Spinal cord (tissue), 10 donors: ENCODE data around the gene TMEM161B. TPM values are rescaled to one million over a fixed set of nuclear protein-coding genes. Genes with fewer than 3 reads are reported as not detected.
A peak's percentile ranks its signal among the peaks of the same experiment; 100 is the strongest.
"Not testable (repeated sequence)": the region's sequence is repeated elsewhere in the genome, so short reads cannot be mapped to it uniquely, and the experiment has no call there.

Experiments used
- DNase-seq, 6 donors: peaks; one replicate each; pipeline versions ENCODE4 v3.0.0 to v3.0.0-alpha.2; 2013 to 2015; ENCODE audit warnings: low spot score in 6 of 6, low read depth in 4 of 6
- H3K27ac ChIP-seq: one replicate; pipeline ENCODE4 v1.5.1; 2013; ENCODE audit warnings: low read depth, low read length, control low read depth
- H3K27me3 ChIP-seq: one replicate; pipeline ENCODE4 v1.6.1; 2013; ENCODE audit warnings: low read length; ENCODE audit not compliant: control insufficient read depth, insufficient read depth
- H3K36me3 ChIP-seq: one replicate; pipeline ENCODE4 v1.6.1; 2013; ENCODE audit warnings: low read length; ENCODE audit not compliant: control insufficient read depth, insufficient read depth
- H3K4me1 ChIP-seq: one replicate; pipeline ENCODE4 v1.6.1; 2013; ENCODE audit warnings: low read length; ENCODE audit not compliant: control insufficient read depth, insufficient read depth
- H3K4me3 ChIP-seq: one replicate; pipeline ENCODE4 v1.5.1; 2013; ENCODE audit warnings: low read depth, low read length, control low read depth
- H3K9me3 ChIP-seq: one replicate; pipeline ENCODE4 v1.6.1; 2013; ENCODE audit warnings: low read length; ENCODE audit not compliant: control insufficient read depth, insufficient read depth
- WGBS: methylation state at CpG from one replicate; pipeline ENCODE4 v1.1.5; 2013; ENCODE audit warnings: missing lambda C conversion rate; ENCODE audit not compliant: insufficient coverage; 5-methylcytosine and 5-hydroxymethylcytosine counted together
- polyA plus RNA-seq, 2 donors: library from polyadenylated mRNA; unstranded; fragments of 120-200 nt; gene quantifications; one replicate each; pipeline ENCODE4 v1.2.1, GENCODE V29; 2013; ENCODE audit not compliant: insufficient read length in 2 of 2
- total RNA-seq, 2 donors: library from RNA; depleted of rRNA in 1 of 2; stranded (reverse); fragments of 120-200 nt in 1 of 2; fragments of >200 nt in 1 of 2; gene quantifications; one replicate each; pipeline versions ENCODE4 v1.2.3 to v1.2.4, GENCODE V29; 2013 to 2014
- donor health status: healthy.

Gene TMEM161B
- total and polyA plus RNA-seq, 4 donors = 19.0 to 38.4 (median 21.1) TPM

DNA sequence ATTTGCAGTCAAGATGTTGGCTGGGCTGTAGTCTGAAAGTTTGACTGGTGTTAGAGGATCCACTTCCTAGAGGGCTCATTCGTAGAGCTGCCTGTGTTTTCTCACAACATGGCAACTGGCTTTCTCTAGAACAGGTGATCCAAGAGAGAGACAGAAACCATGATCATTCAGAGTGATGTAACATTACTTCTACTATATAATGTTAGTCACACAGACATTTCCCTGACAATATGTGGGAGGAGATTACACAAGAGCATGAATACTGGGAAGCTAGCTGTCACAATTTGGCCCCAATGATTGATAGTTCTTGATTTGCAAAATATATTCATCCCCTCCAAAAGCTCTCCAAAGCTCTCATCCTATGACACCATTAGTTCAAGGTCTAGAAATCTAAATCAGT is 10.9 kb upstream of the TMEM161B start:
- no peaks in the 10 kb centered on the region for H3K36me3 ChIP-seq
- H3K27ac ChIP-seq = no peak overlapping the region
- peaks cover 2% of the 10 kb centered on the region for H3K9me3 ChIP-seq
- H3K4me3 ChIP-seq = no peak overlapping the region
- H3K4me1 ChIP-seq = no peaks in the 10 kb centered on the region
- WGBS = no CpG with 5 or more reads among the region's 1 CpG
- no peak for DNase-seq
- H3K27me3 ChIP-seq = no peaks in the 10 kb centered on the region

DNA sequence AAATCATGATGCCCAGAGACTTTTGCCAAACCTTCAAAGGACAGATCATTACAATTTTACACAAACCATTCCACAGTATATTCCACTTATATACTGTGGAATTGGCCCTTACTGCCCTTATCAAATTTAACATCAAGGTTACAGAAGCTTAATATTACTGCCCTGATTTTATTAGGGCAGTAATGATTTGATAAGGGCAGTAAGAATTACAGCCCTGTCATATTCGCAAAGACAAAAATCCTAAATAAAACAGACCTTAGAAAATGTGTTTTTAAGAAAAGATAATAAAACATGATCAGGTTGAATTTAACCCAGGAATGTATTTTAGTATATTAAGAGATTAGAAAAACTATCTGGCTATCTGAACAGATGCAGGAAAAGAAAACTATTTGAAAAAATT is 7.7 kb upstream of the TMEM161B start:
- peaks cover 3% of the 10 kb centered on the region for H3K36me3 ChIP-seq
- no peak overlapping the region for H3K27ac ChIP-seq
- WGBS = no CpG with 5 or more reads among the region's 1 CpG
- DNase-seq = no peak
- no peaks in the 10 kb centered on the region for H3K27me3 ChIP-seq
- H3K4me1 ChIP-seq = no peaks in the 10 kb centered on the region
- H3K4me3 ChIP-seq = no peak overlapping the region
- peaks cover 2% of the 10 kb centered on the region for H3K9me3 ChIP-seq

DNA sequence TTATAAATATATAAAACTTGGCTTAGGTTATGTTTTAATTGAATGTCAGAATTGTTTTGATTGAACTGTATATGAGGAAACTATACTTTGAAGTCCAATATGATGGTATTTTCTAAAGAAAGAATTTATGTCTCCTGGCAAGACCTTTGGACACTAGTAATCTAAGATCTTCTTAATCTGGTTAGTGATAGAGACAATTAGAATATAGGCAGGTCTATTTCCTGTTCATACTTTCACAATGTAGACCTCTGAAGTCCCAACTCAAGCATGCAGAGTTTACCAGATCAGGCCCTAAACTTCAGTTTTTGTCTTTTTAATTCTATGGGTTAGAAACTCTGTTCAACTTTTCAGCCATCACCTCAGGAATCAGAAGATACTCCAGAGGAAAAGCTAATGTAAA is 6.9 kb upstream of the TMEM161B start:
- Histone ChIP-seq H3K27me3 (no peaks in the 10 kb centered on the region), H3K4me1 (no peaks in the 10 kb centered on the region), H3K27ac (no peak overlapping the region), H3K4me3 (no peak overlapping the region), H3K9me3 (peaks cover 2% of the 10 kb centered on the region), H3K36me3 (peaks cover 3% of the 10 kb centered on the region)
- DNase-seq = no peak

DNA sequence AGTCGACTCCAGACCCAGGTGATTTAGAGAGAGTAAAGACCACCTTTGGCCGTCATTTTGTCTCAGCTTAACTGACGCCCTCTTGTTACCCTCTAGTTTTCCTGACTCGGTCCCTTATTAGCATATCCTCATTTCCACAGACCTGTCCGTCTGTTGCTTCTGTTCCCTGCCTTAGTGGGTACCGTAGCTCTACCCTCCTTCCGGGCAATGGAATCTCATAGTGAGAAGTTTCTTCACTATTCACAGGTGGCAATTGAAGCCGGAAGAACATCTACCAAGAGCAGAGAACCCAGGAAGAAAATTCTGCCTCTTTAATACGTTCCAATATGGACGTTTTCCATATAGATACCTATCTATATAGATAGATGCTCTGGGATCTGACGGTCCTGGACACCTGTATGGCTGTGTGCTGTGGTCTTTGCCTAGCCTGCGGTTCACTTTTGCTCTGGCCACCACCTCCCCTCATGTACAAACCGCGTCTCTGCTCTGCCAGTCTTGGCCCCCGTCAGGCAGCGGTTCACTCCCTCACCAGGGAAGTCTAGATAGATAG is 652 bp upstream of the TMEM161B start:
- Histone ChIP-seq H3K4me1 (no peaks in the 10 kb centered on the region), H3K27me3 (no peaks in the 10 kb centered on the region), H3K4me3 (peak overlapping the region; percentile 92), H3K27ac (no peak overlapping the region), H3K9me3 (peaks cover 5% of the 10 kb centered on the region), H3K36me3 (peaks cover 3% of the 10 kb centered on the region)
- DNase-seq = peak; percentile 12 to 78 (median 34)
- WGBS = 0% methylated on average over 3 of the region's 16 CpGs

DNA sequence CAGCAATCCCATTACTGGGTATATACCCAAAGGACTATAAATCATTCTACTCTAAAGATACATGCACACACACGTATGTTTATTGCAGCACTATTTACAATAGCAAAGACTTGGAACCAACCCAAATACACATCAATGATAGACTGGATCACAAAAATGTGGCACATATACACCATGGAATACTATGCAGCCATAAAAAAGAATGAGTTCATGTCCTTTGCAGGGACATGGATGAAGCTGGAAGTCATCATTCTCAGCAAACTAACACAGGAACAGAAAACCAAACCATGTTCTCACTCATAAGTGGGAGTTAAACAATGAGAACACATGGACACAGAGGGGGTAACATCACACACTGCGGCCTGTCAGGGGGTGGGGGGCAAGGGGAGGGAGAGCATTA is 4.1 kb downstream of the TMEM161B start:
- H3K4me1 ChIP-seq, DNase-seq, H3K27me3 ChIP-seq, H3K36me3 ChIP-seq, H3K4me3 ChIP-seq, H3K27ac ChIP-seq, H3K9me3 ChIP-seq: not testable (repeated sequence)
- 100% methylated on average over 1 of the region's 2 CpGs for WGBS

DNA sequence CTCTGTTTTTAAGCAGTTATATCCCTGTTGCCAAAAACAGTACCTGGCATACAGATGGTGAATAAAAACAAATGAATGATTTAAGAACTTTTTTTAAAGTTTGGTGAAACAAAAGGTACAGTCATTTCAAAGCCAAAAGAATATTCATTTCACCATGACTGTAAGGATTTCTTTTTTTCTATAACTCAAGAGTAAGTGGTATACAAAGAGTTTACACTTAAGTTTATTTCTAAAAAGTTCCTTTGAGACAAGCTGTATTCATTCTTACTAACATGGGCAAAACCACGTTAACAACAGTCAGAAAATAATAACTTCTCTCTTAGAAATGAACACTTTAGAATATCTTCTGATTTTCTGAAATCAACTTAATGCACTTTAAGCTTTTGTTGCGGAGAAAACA is 5.3 kb downstream of the TMEM161B start:
- H3K27me3 ChIP-seq = no peaks in the 10 kb centered on the region
- H3K36me3 ChIP-seq = no peaks in the 10 kb centered on the region
- no peak overlapping the region for H3K4me3 ChIP-seq
- no peaks in the 10 kb centered on the region for H3K4me1 ChIP-seq
- no peak for DNase-seq
- H3K27ac ChIP-seq = no peak overlapping the region
- WGBS = 100% methylated on average over 1 of the region's 2 CpGs
- peaks cover 5% of the 10 kb centered on the region for H3K9me3 ChIP-seq

DNA sequence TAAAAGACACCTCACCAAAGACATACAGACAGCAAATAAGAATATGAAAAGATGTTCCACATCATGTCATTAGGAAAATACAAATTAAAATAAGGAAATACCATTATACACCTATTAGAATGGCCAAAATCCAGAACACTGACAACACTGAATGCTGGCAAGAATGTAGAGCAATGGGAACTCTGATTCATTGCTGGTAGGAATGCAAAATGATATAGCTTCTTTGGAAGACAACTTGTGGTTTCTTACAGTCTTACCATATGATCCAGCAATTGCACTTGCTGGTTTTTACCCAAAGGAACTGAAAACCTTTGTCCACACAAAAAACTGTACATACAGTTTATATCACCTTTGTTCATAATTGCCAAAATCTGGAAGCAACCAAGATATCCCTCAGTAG is 6.5 kb downstream of the TMEM161B start:
- no peak for DNase-seq
- Histone ChIP-seq H3K27ac (no peak overlapping the region), H3K4me1 (no peaks in the 10 kb centered on the region), H3K27me3 (no peaks in the 10 kb centered on the region), H3K4me3 (no peak overlapping the region), H3K9me3 (peaks cover 5% of the 10 kb centered on the region), H3K36me3 (no peaks in the 10 kb centered on the region)

DNA sequence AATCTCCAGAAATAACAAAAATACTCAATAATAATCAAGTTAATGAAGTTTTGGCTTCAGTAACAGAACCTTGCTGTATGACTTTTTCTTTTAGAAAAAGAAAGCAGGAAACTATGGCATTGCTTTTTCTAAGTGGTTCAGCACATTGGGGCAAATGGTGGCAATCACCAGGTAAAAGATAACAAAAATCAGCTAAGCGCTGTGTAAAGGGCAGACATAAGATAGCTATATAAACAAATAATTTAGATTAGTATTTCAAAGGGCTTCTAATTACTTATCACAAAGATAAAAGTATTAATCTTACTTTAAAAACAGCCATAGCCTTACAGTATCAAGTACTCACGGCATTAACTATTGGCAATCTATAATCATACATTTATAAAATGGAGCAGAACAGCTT is 10.0 kb downstream of the TMEM161B start:
- H3K27me3 ChIP-seq = no peaks in the 10 kb centered on the region
- no peak overlapping the region for H3K4me3 ChIP-seq
- H3K9me3 ChIP-seq = no peaks in the 10 kb centered on the region
- DNase-seq = no peak
- WGBS = no CpG with 5 or more reads among the region's 2 CpGs
- H3K36me3 ChIP-seq = no peaks in the 10 kb centered on the region
- no peak overlapping the region for H3K27ac ChIP-seq
- no peaks in the 10 kb centered on the region for H3K4me1 ChIP-seq

DNA sequence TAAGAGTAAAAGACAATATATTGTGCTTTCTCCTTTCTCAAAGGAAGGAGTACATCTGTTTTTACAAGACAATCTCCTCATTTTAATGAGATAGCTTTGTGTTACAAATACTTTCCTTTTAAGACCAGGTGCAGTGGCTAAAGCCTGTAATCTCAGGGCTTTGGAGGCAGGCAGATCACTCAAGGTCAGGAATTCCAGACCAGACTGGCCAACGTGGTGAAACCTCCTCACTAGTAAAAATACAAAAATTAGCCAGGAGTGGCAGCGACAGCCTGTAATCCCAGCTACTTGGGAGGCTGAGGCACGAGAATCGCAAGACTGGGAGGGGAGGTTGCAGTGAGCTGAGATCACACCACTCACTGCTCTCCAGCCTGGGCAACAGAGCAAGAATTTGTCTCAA is 11.8 kb downstream of the TMEM161B start:
- no peaks in the 10 kb centered on the region for H3K27me3 ChIP-seq

DNA sequence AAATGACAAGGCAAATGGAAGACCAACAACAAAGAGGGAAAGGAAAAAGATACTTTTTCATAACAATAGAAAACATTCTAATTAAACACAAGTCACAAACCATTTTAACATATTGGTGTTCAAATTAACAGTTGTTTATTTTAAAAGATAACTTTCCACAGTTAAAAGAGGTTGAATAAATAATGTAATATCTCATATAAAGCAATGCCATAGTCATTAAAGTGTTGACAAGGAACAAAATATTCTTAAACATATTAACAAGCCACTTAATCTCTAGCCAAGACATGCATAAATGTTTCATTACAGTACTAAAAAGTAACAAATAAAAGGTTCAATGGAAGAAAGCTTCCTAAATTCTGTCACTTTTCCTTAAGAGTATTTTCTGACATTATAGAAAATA is 12.6 kb downstream of the TMEM161B start:
- DNase-seq = no peak
- no peaks in the 10 kb centered on the region for H3K36me3 ChIP-seq
- no peaks in the 10 kb centered on the region for H3K9me3 ChIP-seq
- no peak overlapping the region for H3K27ac ChIP-seq
- no peak overlapping the region for H3K4me3 ChIP-seq
- H3K4me1 ChIP-seq = no peaks in the 10 kb centered on the region
- no peaks in the 10 kb centered on the region for H3K27me3 ChIP-seq

More for the DNA sequence above, 11.8 kb downstream of the TMEM161B start:
- Histone ChIP-seq H3K4me3 (no peak overlapping the region), H3K36me3 (no peaks in the 10 kb centered on the region), H3K27ac (no peak overlapping the region), H3K9me3 (no peaks in the 10 kb centered on the region), H3K4me1 (no peaks in the 10 kb centered on the region)
- DNase-seq = no peak
- WGBS = 75% methylated on average over 3 of the region's 4 CpGs
